GM18520 (cell line): ENCODE measurements around the gene CAPN15.

Experiments used
- ATAC-seq: cut with Tn5 transposase; IDR thresholded peaks from one replicate; pipeline ENCODE4 v1.9.1; 2021; ENCODE audit not compliant: unreplicated experiment

CAPN15 gene

DNA sequence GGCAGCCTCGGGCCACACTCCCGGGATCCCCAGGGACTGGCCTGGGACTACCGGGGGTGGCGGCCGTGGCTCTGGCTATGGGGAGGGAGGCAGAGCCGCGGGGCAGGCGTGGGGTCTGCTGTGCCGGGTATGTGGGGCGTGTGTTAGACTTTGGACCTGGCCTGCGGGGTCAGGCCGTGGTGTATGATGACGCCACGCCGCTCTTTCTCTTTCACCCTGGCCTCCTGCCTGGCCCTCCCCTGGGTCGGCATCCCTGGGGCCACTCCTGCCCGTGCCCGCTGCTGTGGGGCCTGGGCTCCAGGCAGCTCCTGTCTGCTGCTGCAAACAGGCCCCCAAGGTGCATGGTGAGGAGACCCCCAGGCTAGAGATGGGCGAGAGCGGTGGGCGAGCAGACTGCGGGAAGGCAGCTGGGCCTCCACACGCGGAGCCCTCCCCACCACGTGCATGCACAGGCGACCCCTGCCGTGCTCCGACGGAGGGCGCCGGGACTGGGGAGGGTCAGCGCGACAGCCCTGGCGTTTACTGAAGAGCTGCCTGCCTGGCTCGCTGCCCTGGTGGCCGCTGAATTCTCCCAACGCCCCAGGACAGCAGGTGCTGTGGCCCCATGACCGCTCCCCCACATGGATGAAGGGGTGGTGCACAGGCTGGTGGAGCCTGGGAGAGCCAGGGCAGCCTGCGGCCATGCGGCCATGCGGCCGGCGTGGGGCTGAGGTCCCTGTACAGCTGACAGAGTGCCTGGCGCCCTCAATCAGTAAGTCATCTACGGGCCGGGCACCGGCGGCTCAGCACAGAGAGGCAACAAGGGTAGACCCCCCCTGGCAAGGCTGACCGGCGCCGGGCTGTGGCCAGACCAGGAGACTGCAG, 16.0 kb downstream of the CAPN15 start:
- no peak for ATAC-seq

DNA sequence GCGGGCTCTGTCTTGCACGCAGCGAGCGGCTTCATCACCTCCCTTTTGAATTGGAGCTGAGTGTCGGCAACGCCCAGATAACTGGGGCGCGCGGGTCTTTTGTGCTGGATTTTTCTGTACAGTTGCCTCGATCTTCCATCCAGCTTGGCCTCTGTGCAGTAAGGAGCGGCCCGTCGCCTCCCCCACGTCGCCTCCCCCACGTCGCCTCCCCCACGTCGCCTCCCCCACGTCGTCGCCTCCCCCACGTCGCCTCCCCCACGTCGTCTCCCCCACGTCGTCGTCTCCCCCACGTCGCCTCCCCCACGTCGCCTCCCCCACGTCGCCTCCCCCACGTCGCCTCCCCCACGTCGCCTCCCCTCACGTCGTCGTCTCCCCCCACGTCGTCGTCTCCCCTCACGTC, 17.0 kb downstream of the CAPN15 start:
- no peak for ATAC-seq

DNA sequence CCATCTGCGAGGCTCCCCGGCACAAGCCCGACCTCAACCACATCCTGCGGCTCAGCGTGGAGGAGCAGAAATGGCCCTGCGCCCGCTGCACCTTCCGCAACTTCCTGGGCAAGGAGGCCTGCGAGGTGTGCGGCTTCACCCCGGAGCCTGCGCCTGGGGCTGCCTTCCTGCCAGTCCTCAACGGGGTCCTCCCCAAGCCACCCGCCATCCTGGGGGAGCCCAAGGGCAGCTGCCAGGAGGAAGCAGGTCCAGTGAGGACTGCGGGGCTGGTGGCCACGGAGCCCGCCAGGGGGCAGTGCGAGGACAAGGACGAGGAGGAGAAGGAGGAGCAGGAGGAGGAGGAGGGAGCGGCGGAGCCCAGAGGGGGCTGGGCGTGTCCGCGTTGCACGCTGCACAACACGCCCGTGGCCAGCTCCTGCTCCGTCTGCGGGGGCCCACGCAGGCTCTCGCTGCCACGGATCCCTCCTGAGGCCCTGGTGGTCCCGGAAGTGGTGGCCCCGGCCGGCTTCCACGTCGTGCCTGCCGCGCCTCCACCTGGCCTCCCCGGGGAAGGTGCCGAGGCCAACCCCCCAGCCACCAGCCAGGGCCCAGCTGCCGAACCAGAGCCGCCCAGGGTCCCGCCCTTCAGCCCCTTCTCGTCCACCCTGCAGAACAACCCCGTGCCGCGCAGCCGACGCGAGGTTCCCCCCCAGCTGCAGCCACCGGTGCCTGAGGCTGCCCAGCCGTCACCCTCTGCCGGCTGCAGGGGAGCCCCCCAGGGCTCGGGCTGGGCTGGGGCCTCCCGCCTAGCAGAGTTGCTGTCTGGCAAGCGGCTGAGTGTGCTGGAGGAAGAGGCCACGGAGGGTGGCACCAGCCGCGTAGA, 19.6 kb downstream of the CAPN15 start:
- no peak for ATAC-seq

DNA sequence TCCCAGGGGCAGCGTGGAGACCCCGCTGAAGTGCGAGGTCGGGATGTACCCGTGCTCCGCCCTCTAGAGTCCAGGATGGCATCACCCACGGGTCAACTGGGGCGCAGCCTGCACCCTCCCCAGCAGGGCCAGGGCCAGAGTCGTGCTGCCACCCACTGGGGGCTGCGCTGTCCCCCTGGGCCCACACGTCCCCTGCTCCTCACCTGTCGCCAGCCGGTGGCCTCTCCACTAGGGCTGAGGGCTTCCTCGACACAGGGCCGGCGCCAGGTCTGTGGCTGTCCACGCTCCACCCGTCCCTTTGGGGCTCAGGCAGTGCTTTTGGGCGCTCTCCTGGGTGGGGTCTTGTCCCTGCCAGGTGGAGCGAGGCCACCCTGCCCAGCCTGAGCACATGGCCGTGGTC, 21.1 kb downstream of the CAPN15 start:
- no peak for ATAC-seq

DNA sequence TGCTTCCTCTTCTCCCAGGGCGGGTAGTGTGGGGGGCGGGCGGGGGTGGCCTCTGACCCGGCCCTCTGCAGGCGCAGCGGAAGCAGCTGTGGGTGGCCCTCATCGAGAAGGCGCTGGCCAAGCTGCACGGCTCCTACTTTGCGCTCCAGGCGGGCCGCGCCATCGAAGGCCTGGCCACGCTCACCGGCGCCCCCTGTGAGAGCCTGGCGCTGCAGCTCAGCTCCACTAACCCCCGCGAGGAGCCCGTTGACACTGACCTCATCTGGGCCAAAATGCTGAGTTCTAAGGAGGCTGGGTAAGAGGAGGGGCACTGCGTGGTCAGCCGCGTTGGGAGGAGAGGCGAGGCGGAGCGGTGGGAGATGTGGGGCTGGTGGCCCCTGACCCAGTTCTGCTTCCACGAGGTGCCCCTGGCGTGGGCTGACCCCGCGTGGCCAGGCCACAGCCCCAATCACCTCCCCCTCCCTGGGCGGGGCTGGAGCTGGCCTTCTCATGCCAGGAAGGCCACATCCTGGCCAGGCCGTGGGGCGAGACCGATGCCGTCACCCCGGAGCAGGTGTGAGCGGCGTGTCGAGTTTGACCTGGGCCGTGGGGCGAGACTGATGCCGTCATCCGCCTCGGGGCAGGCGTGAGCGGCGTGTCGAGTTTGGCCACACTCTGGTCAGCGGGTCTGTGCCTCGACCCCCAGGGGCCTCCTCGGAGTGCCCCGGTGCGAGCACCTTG, 22.2 kb downstream of the CAPN15 start:
- ATAC-seq, result no peak

DNA sequence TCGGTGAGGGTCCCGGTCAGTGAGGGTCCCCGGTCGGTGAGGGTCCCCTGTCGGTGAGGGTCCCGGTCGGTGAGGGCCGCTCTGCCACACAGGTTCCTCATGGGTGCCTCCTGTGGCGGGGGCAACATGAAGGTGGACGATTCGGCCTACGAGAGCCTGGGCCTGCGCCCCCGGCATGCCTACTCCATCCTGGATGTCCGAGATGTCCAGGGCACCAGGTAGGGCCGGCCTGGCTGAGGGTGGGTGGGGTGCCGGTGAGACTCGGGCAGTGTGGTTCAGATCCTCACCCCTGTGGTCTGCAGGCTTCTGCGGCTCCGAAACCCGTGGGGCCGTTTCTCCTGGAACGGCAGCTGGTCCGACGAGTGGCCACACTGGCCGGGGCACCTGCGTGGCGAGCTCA, 23.7 kb downstream of the CAPN15 start:
- ATAC-seq, result no peak

DNA sequence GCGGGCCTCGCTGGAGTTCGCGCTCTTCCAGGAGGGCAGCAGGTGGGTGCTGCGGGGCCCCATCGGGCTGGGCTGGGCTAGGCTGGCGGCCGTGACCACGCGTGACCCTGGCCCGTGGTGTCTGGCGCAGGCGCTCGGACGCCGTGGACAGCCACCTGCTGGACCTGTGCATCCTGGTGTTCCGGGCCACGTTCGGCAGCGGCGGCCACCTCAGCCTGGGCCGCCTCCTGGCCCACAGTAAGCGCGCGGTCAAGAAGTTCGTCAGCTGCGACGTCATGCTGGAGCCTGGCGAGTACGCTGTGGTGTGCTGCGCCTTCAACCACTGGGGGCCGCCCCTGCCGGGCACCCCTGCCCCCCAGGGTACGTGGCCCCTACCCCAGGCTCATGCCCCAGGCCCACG, 24.7 kb downstream of the CAPN15 start:
- no peak for ATAC-seq

DNA sequence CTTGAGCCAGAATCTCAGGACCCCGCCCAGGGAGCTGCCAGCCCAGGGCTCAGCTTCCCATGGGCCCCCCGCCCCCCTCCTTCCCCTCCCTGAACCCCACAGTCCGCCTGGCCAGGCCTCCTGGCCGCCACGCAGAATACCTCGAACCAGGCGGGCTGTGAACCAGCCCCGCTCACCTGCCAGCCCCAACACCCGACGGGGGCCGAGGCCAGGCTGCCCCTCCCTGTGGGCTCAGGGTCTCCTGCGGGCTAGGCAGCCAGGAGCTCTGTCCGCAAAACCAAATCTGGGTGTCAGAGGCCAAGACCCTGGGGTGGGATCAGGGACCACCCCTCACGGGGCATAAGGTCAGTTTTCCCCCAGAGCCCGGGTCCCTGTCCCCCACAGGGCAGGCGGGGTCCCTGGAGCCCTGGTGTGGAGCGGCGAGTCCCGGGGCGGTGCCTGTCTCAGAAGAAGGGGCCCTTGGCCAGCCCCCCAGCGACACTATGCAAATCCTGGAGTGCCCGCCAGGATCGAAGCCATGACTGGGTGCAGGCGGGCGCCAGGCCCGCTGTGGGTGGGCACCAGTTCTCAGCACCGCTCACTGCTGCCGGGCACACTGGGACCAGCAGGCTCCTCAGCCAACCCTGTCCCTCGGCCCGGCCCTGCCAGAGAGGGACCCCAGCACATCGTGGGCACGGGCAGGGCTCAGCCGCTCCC, 26.2 kb downstream of the CAPN15 start:
- no peak for ATAC-seq

DNA sequence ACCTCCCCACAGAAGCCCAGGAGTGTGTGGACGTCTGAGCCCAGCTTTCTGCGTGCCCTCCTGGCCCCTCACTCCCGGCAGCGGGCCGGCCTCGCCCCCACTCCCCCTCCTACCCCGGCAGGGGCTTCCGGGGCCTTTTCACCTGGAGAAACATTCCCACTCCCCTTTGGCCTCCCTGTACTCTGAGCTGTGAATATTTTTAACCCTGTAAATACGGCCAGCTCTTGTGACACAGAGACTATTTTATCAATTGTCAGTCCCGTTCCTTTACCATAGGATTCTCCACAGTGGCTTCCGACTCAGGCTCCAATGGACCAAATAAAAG, 26.7 kb downstream of the CAPN15 start:
- no peak for ATAC-seq

DNA sequence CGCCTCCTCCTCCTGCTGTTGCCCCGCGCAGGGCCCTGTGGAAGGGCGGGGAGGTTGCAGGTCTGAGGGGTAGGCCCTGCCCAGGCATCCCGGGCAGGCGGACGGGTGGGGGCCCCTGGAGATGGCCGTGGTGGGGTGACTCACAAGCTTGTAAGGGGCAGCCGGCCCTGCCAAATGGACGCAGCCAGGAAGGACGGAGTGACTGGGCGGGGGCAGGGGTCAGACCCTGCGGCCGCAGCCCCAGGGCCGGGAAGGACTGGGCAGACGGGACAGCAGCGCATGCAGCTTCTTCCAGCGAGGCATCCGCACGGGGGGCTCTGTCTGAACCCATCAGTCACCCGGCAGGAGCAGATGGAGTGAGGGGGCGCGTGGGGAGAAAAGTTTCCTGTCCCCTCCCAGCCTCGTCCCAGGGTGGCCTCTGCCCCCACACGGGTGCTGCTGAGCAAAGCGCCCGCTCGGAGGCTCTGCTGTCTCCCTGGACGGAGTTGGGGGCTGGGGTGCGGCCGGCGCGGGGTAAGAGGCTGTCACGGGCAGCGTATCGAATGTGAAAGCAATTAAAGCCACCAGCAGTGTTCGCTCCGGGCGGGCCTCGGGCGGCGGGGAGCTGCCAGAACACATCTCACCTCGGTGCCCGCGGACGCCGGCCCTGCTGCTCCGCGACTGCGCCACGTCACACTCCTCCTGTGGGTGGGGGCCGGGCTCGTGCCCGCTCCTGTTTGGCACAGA, 27.3 kb downstream of the CAPN15 start:
- no peak for ATAC-seq

DNA sequence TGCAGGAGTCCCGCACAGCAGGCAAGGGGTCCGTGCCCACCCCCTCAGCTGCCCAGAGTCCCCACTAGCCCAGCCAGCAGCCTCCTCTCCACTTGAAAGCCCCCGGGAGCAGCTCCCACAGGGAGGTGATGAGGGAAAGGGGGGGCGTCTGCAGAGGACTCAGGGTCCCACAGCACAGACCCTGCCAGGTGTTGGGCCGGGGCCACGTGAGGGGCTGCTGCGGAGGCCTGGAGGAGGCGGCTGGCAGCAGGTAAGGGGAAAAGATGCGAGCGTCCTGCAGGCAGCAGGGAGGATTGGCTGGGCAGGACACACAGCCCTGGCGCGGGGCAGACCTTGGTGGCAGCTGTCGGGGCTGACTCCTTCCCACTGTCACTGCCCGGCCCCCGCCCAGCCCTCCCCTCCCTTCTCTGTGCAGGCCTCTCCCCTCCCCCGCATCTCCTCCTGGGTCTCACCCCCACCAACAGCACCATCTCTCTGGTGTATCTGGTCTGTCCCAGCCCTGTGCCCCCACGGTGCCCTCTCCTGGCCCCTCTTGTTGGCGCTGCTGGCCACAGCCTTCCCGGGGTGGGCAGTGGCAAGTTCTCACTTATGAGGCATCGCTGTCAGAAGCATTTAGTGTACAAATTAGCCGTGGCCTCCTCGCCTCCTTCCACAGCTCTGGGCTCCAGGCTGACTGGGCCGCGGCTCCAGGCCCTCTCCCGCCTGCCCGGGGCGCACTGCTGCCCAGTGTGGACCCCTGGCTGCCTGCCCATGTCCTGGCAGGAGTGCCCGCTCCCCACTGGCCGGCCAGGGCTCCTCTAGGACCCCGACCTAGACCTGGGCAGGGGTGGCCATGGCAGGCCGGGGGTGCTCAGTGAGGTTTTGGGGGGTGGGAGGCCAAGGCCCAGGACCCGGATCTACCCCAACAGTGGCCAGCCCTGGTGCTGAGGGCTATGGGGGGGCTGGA, 28.3 kb downstream of the CAPN15 start:
- no peak for ATAC-seq

DNA sequence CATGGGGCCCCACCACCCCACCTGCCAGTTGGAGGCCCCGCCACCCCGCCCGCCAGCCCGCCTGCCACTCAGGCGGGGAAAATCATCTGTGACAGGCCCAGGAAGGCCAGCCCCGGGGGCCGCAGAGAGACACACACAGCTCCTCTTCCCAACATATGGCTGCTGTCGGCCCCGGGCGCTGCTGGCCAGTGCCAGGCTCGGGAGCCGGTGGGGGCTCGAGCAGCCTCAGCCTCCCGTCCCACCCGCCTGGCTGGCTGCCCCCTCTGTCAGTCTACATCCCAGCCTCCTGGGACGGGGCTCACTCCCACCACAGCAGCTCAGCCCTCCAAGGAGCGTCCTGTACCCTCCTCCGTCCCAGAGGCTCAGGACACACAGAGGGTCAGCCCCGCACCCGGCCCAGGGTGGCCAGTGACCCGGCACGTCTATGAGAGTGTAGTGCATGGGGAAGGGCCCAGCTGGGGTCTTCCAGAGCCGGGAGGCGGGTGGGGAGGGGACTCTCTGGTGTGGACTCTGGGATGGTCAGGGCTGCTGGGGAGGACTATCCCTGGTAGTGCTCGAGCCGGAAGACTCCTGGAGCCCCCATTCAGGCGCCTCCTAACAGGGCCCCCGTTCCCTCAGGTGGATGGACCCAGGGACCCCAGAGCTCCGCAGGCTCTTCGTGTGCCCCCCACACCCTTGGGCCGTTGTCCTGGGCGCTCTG, 29.1 kb downstream of the CAPN15 start:
- ATAC-seq, result no peak

DNA sequence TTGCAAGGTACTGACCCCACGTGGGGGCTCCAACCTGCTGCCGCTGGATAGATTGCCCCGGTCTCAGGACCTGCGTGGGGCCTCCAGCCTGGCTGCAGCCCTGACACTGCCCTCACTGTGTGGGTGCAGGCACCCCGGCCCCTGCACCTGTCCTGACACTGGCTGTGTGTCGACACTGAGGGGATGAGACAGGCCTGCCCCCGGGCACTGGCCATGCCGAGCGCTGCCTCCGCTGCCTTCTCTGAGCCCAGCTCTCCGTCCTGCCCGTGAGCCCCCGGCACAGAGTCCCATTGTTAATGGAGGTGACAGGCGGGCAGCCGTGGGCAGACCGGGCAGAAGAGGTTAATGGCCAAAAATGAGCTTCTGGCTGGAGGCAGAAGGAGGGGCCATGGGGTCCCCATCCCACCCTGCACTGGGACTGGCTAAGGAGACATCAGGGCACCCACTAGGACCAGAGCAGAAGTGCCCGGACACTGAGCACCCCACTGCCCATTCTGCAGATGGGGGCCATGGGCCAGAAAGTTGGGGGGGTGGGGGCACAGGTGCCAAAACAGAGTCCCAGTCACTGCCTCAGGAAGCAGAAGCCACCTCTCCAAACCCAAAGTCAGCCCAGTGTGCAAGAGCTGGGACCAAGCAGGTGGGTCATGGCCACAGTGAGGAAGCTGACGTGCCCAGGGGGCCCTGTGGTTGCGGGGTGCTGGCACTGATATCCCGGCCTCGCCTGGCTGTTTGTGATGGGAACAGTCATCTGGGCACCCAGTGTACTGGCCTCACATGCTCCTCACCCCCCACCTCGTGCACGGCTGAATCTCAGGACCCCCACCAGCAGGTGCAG, 30.2 kb downstream of the CAPN15 start:
- ATAC-seq, result no peak

DNA sequence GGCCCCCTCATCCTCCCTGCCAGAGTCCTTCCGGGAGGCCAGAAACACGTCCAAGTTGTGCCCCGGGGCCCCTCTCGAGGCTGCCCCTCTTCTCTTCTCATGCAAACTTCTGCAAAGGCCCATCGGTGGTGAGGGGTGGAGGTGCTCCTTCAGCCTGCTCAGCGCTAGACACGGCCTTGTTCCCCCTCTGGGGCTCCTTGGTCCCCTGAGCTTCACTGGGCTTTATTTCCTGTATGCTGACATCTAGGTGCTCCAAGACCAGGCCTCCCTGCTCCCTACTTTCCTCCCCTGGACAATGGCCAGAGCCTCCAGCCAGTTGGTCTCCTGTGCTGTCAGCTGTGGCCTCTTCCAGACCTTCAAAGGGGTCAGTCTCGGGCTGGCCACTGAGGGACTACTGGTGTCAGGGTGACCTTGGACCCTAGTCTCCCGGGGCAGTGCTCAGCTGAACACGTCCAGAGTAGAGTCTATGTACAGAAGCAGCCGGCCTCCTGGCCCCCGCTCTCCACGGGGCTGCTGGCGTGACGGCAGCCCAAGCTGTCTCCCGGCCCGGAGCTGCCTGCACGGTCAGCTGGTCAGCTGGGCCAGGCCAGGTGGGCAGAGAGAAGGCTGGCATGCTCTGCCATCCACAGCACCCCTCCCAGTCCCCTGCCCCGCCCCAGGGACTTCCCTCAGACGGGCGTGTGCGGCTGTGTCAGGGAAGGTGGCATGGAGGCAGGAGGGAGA, 30.9 kb downstream of the CAPN15 start:
- no peak for ATAC-seq

DNA sequence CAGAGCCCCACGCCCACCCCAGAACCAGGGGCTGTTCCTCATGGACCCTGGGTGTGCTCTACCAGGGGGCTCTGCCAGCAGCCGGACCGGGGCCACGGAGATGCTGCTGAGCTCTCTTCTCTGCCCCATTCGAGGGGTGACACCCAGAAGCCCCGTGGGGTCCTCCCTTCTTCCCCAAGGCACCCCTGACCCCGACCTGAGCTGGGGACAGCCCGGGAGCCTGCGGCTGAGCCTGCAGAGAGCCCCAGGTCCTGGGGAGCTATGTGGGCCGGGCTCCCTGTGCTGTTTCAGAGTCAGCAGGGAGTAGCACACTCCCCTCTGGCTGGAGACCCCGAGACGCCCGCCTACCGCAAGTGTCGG, 31.5 kb downstream of the CAPN15 start:
- no peak for ATAC-seq

DNA sequence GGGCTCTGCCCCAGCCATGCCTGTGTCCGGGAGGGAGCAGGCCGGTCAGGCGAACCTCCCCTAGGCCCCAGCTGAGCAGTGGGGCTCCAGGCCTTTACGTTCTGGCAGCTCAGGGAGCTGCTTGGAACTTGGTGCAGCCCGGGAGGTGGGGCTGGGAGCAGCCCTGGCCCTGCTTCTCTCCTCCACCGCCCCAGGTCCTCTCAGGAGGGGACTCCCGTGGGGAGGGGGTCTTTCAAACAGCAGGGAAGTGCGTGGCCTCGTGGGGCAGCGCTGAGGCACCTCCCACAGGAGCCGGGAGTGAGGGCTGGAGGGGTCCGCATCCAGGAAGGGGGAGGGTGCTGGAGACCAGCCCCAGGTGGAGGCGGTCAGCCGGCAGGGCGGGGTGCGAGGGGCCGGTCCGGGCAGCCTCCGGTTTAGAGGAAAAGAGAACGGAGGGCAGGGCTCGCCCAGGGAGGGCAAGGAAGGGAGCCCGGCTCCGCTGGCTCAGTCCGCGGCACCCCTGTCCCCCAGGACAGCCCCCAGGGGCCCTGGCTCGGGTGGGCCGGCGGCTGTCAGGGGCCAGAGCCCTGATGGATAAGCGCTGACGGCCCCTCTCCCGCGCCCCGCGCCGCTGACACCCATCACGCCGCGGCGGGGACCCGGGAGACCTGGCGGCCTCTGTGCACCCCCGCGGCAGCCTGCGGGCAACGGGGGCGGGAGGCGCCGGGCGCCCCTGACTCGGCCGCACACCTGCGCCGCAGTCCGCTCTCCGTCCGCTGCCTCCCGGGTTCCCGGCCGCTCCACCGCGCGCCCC, 32.1 kb downstream of the CAPN15 start:
- ATAC-seq, result no peak
